Adrenal gland (tissue), 5 donors: Measurements from ENCODE around the gene CCNT2.

Experiments
- CTCF ChIP-seq, 6 experiments: fragments of 450-650 bp in 4 of 6; fragments of 200-600 bp in 2 of 6; sonication (generic) in 1 of 6; IDR thresholded peaks; 1 replicate in 5 of 6; 2 replicates in 1 of 6; pipeline versions ENCODE4 v1.5.1 to v1.8.0; 2016 to 2021; ENCODE audit warnings: antibody characterized with exemption in 6 of 6, mild to moderate bottlenecking in 2 of 6, moderate library complexity in 1 of 6
- POLR2A ChIP-seq, 2 donors: fragments of 450-650 bp; IDR thresholded peaks; one replicate each; pipeline ENCODE4 v1.6.1; 2017; ENCODE audit warnings: antibody characterized with exemption in 2 of 2, mild to moderate bottlenecking in 2 of 2, moderate library complexity in 1 of 2
- donor health status: DM: no; HTN: no; CAD: no.

- TF ChIP-seq CTCF (IDR thresholded peaks at IDR 0.05) = no peak
- TF ChIP-seq POLR2A (IDR thresholded peaks at IDR 0.05) = no peak
These were observed 24.9 kb downstream of the CCNT2 start for GRCh38 chr2:134943540-134943939.
